ENCODE data around the gene FARSB.
"Not testable (repeated sequence)": the region's sequence is repeated elsewhere in the genome, so short reads cannot be mapped to it uniquely, and the experiment has no call there.

Gene FARSB

GRCh38 chr2:222603501-222603900, 52.4 kb downstream of the FARSB start:
- DNase-seq: no peak

GRCh38 chr2:222598611-222599010, 57.3 kb downstream of the FARSB start:
- DNase-seq: no peak

- no peak for DNase-seq
Measured at GRCh38 chr2:222595581-222595980, 60.3 kb downstream of the FARSB start.

DNA sequence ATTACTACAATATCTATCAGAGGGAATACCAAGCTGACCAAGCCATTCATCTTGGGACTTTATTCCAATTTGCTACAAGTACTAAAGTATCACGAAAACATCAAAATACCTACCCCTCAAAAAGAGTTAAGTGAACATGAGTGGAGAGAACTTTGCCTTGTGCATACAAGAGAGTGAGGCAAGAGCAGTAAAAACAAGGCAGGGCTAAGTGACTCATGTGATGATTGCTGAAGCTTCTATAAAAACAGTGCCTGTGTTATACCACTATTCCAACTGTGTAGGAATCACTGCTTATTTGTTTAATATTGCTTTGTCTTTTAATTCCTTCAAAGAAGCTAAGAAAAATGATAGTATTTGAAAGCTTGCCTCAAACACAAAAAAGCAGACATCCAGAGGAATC, 61.2 kb downstream of the FARSB start:
- DNase-seq: peak; percentile 50

DNA sequence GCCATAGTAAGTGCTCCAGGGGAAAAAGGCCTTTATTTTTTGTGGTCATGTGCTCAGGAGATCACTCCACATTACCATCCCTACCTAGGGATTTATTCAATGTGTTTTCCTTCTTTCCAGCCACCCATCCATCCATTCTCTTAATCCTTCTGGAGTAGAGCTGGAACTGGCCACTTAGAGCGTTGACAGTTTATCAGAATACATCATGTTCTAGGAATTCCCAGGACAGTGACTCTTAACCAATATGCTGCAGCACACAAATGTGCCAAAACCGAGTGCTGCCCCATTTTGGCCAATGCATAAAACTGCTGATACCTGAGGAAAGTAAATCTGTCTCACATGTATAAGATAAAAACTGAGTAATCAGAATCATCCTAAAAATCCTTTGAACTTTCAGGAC, 63.7 kb downstream of the FARSB start:
- no peak for DNase-seq

GRCh38 chr2:222591661-222592060, 64.2 kb downstream of the FARSB start:
- DNase-seq: no peak

DNA sequence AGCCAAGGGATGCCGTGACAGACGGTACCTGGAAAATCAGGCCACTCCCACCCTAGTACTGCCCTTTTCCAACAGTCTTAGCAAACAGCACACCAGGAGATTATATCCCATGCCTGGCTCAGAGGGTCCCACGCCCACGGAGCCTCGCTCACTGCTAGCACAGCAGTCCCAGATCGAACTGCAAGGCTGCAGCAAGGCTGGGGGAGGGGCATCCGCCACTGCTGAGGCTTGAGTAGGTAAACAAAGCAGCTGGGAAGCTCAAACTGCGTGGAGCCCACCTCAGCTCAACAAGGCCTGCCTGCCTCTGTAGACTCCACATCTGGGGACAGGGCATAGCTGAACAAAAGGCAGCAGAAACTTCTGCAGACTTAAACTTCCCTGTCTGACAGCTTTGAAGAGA, 71.3 kb downstream of the FARSB start:
- not testable (repeated sequence) for DNase-seq

DNA sequence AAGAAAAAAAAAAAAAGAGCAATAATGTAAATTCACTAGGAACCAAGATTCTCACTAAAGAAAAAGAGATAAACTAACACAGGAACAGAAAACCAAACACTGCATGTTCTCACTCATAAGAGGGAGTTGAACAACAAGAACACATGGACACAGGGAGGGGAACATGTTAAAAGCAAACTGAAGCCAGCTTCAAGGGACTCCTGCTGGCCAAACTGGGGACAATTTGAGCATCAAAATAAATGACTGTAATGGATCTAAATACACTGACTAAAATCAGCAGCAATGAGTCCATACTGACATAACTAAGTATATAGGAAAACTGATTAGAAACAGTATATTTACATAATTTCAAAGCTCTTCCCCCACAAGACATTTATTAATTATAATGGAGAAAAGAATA, 73.0 kb downstream of the FARSB start:
- no peak for DNase-seq

GRCh38 chr2:222577341-222577740, 78.6 kb downstream of the FARSB start:
- DNase-seq: no peak

DNA sequence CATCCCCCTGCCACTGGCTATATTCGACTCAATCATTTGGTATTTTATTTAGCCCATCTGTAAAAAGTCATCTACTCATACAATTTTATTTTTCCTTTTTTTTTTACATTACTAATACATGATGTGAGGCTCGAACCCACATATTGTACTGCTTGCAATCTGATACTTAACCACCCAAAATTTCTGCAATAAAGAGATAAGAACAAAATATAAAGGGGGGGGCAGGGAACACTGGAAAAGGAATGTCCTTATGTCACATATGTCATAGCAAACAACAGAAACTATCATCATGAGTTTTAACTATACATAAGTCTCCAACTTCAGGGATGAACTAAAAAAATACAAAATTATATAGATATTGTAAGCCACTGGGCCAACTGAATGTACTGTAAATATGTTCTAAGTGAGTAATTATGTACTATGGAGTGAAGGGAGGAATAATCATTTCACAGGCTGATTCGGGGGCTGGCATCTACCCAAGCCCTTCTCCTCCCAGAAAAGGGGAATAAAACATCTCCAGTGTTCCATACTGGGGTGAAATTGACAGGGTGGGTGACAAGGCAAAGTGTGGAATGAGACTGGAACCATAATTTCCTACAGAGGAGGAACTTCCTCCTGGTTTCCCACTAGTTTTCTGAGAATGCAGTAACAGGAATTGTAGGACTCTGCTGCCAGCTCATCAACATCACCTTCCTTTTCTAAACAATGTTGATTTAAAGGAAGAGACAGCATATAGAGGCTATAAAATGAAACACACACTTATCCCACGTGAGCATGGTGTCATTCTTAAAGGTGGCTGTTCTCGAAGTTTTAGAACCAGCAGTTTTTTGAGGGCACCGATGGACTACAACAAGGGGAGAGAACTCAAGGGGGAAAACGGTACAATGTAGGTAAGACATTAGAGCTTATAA, 79.5 kb downstream of the FARSB start:
- no peak for DNase-seq

GRCh38 chr2:222575618-222576017, 80.3 kb downstream of the FARSB start:
- no peak for DNase-seq

- peak; percentile 39 for DNase-seq
Measured at GRCh38 chr2:222572751-222573174, 83.1 kb downstream of the FARSB start.

- DNase-seq: no peak
Measured at GRCh38 chr2:222572264-222572721, 83.6 kb downstream of the FARSB start.

- peak; percentile 56 for DNase-seq
Measured at GRCh38 chr2:222569826-222570225, 86.1 kb downstream of the FARSB start.

GRCh38 chr2:222568865-222569264, 87.0 kb downstream of the FARSB start:
- peak; percentile 32 for DNase-seq

DNA sequence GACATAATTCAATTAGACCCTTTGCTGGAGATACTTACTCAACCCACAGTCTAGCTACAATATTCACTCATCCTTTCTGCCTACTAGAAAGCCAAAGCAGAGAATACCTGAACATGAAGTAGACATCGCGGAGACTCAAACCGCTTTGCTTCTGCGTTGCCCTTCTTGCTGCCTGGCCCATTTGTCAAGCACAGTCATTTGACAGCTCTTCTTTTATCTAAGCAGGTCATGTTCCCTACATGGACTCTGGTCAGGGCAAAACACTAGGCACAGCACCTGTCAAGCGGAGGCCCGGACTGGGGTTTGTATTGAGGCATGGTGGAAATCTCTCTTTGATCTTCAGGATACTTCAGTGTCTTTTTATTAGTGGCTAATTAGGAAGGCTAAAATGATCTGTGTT, 89.7 kb downstream of the FARSB start:
- no peak for DNase-seq

GRCh38 chr2:222563936-222564335, 92.0 kb downstream of the FARSB start:
- DNase-seq: no peak

- no peak for DNase-seq
Measured at GRCh38 chr2:222563106-222563718, 92.7 kb downstream of the FARSB start.

- DNase-seq: peak; percentile 63
Measured at GRCh38 chr2:222561817-222562645, 93.9 kb downstream of the FARSB start.

GRCh38 chr2:222561151-222561550, 94.7 kb downstream of the FARSB start:
- no peak for DNase-seq

DNA sequence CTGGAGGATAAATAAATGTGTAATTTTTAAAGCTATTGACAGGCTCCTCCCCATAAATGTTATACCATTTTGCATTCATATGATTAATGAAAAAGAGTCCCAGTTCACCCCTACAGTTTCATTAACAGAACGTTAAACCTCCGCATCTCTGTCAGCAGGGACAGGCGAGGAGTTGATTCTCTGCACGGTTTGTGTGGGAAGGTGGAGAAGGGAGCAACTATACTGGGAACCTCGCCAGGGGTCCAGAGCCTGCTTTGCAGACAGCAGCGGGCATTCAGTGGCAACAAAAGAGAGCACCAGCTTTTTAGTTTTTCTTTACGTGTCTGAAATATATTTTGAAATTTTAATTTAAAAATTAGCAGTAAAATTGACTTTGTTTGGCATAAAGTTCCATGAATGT, 101.4 kb downstream of the FARSB start:
- DNase-seq: no peak

- no peak for DNase-seq
Measured at GRCh38 chr2:222548992-222549391, 106.9 kb downstream of the FARSB start.

- DNase-seq: no peak
Measured at GRCh38 chr2:222547083-222547482, 108.8 kb downstream of the FARSB start.

All from EL (cell line).